Panc1 (cell line): Measurements from ENCODE around the gene ACTA2.

ENCODE experiments used
- CTCF ChIP-seq: fragments of 450-650 bp; IDR thresholded peaks from 2 replicates; pipeline ENCODE4 v1.5.1; 2017; ENCODE audit warnings: mild to moderate bottlenecking
- REST ChIP-seq, 2 experiments: IDR thresholded peaks; 2 replicates each; pipeline ENCODE4 v1.6.1; 2011 to 2012; ENCODE audit warnings: low read depth in 2 of 2, control low read depth in 1 of 2, low read length in 1 of 2, mild to moderate bottlenecking in 1 of 2, moderate library complexity in 1 of 2; ENCODE audit not compliant: insufficient read depth in 1 of 2

GRCh38 chr10:88989423-88989822 is 36.9 kb upstream of the ACTA2 start:
- no peak for TF ChIP-seq CTCF
- TF ChIP-seq REST (IDR thresholded peaks at IDR 0.05; ENCODE audit: insufficient read depth in 1 of 2, low read depth in 2 of 2, low read length in 1 of 2): no peak
